B cell (primary cell): ENCODE measurements around the gene LMTK3. TPM values are rescaled to one million over a fixed set of nuclear protein-coding genes. Genes with fewer than 3 reads are reported as not detected.

Source experiments
- ATAC-seq: fragments of 200-7000 bp; cut with Tn5 transposase; one replicate; pipeline ENCODE4 v1.10.0; 2021; ENCODE audit warnings: low read depth, mild to moderate bottlenecking, moderate number of reproducible peaks, moderate library complexity
- CTCF ChIA-PET: fragments of 350-600 bp; sonication (Branson Sonifier 250); formaldehyde crosslinking; loops from one replicate; lab custom pipeline; 2021; ENCODE audit warnings: antibody characterized with exemption, inconsistent platforms; lab: Charles Lee
- POLR2A ChIA-PET: fragments of 350-600 bp; sonication (Branson Sonifier 250); formaldehyde crosslinking; loops from one replicate; lab custom pipeline; 2021; ENCODE audit warnings: antibody characterized with exemption; lab: Charles Lee
- DNase-seq: peaks from one replicate; pipeline ENCODE4 v3.0.0; 2013
- H2AFZ ChIP-seq: 2 replicates; pipeline ENCODE4 v1.6.1; 2012; ENCODE audit warnings: mild to moderate bottlenecking, low read depth, low read length; ENCODE audit not compliant: insufficient read depth, poor library complexity, severe bottlenecking
- H3K27ac ChIP-seq, 2 donors: 1 replicate in 1 of 2; 2 replicates in 1 of 2; pipeline ENCODE4 v1.5.1; 2012 to 2013; ENCODE audit warnings: low read length in 2 of 2, mild to moderate bottlenecking in 2 of 2, moderate library complexity in 1 of 2
- H3K27me3 ChIP-seq, 4 experiments: fragments of 200-600 bp in 1 of 4; sonication (generic) in 1 of 4; replicated peaks in 1 of 4; 1 replicate in 2 of 4; 2 replicates in 2 of 4; pipeline versions ENCODE4 v1.6.1 to v1.7.0; 2013 to 2016; ENCODE audit warnings: low read length in 3 of 4, mild to moderate bottlenecking in 2 of 4, mixed read lengths in 1 of 4, moderate library complexity in 1 of 4; ENCODE audit not compliant: insufficient read depth in 4 of 4, control insufficient read depth in 3 of 4; ENCODE audit errors: control extremely low read depth in 1 of 4
- H3K36me3 ChIP-seq, 2 experiments: replicated peaks in 1 of 2; 1 replicate in 1 of 2; 2 replicates in 1 of 2; pipeline versions ENCODE4 v1.6.1 to v1.7.1; 2013; ENCODE audit warnings: low read length in 1 of 2; ENCODE audit not compliant: insufficient read depth in 2 of 2, control insufficient read depth in 1 of 2; ENCODE audit errors: control extremely low read depth in 1 of 2, extremely low read depth in 1 of 2
- H3K4me1 ChIP-seq, 2 donors: fragments of 200-600 bp in 1 of 2; sonication (generic) in 1 of 2; 1 replicate in 1 of 2; 2 replicates in 1 of 2; pipeline versions ENCODE4 v1.5.1 to v1.6.1; 2013 to 2017; ENCODE audit warnings: low read length in 2 of 2; ENCODE audit not compliant: control insufficient read depth in 2 of 2, insufficient read depth in 2 of 2
- H3K4me2 ChIP-seq: replicated peaks from 2 replicates; pipeline ENCODE3; 2012; ENCODE audit warnings: mild to moderate bottlenecking, low read depth, low read length; ENCODE audit not compliant: poor library complexity, severe bottlenecking
- H3K4me3 ChIP-seq, 5 experiments: fragments of 200-600 bp in 1 of 5; sonication (generic) in 1 of 5; 1 replicate in 3 of 5; 2 replicates in 2 of 5; pipeline versions ENCODE4 v1.5.1 to v1.7.0; 2011 to 2016; ENCODE audit warnings: low read length in 4 of 5, mild to moderate bottlenecking in 4 of 5, low read depth in 2 of 5, control low read depth in 1 of 5, moderate library complexity in 1 of 5; ENCODE audit not compliant: insufficient read depth in 1 of 5; ENCODE audit errors: control extremely low read depth in 1 of 5, extremely low read depth in 1 of 5
- H3K79me2 ChIP-seq: fragments of 200-600 bp; sonication (generic); one replicate; pipeline ENCODE4 v1.6.0; 2016; ENCODE audit warnings: low read length; ENCODE audit not compliant: control insufficient read depth, insufficient read depth
- H3K9ac ChIP-seq: fragments of 200-600 bp; sonication (generic); 2 replicates; pipeline ENCODE4 v1.6.1; 2017; ENCODE audit warnings: mild to moderate bottlenecking, low read length, moderate library complexity
- H3K9me3 ChIP-seq, 3 donors: one replicate each; pipeline versions ENCODE4 v1.6.1 to v1.7.1; 2013; ENCODE audit warnings: low read length in 2 of 3; ENCODE audit not compliant: control insufficient read depth in 2 of 3, insufficient read depth in 1 of 3; ENCODE audit errors: control extremely low read depth in 1 of 3
- H4K20me1 ChIP-seq: 2 replicates; pipeline ENCODE4 v1.6.0; 2012; ENCODE audit warnings: mild to moderate bottlenecking, low read length; ENCODE audit not compliant: insufficient read depth, control insufficient read depth, poor library complexity, severe bottlenecking
- H3K27ac Mint-ChIP-seq: one replicate; pipeline ENCODE4 v1.8.0; 2021; ENCODE audit warnings: mixed read lengths
- H3K27me3 Mint-ChIP-seq: one replicate; pipeline ENCODE4 v1.8.0; 2021; ENCODE audit warnings: mixed read lengths
- H3K4me1 Mint-ChIP-seq: one replicate; pipeline ENCODE4 v1.8.0; 2021; ENCODE audit warnings: mixed read lengths
- H3K4me3 Mint-ChIP-seq: one replicate; pipeline ENCODE4 v1.8.0; 2021; ENCODE audit warnings: mixed read lengths
- H3K9me3 Mint-ChIP-seq: one replicate; pipeline ENCODE4 v1.8.0; 2022; ENCODE audit warnings: mixed read lengths; ENCODE audit not compliant: insufficient read depth
- EZH2 ChIP-seq: IDR thresholded peaks from 2 replicates; pipeline ENCODE4 v1.6.1; 2012; ENCODE audit warnings: borderline replicate concordance, low read depth, mild to moderate bottlenecking, moderate library complexity, low read length; ENCODE audit not compliant: insufficient read depth, poor library complexity, severe bottlenecking
- WGBS: methylation state at CpG from one replicate; pipeline ENCODE4 v1.1.5; 2013; ENCODE audit warnings: missing lambda C conversion rate; ENCODE audit not compliant: insufficient coverage; 5-methylcytosine and 5-hydroxymethylcytosine counted together
- intact Hi-C: fragments of 100-400 bp; cut with micrococcal nuclease; formaldehyde crosslinking; loops from one replicate; pipeline ENCODE4 v1.10.0; 2022
- polyA plus RNA-seq: library from polyadenylated mRNA; depleted of rRNA; stranded (reverse); fragments of >200 nt; gene quantifications from 2 replicates; pipeline ENCODE4 v1.2.3, GENCODE V29; 2012
- total RNA-seq, 2 donors: library from RNA; stranded (reverse); fragments of 120-200 nt in 1 of 2; gene quantifications; 1 replicate in 1 of 2; 2 replicates in 1 of 2; pipeline versions ENCODE4 v1.2.3 to v1.2.4, GENCODE V29; 2013 to 2022
- TF ChIP-seq, protein P1 (sequence below): fragments of 200-600 bp; IDR thresholded peaks from one replicate; pipeline ENCODE4 v1.8.0; 2022; ENCODE audit warnings: antibody characterized with exemption, mild to moderate bottlenecking

LMTK3 gene
- total and polyA plus RNA-seq, 2 donors (not counting 1 experiment from before 2014, with no cell fraction given), result 0.19 to 1.6 TPM

GRCh38 chr19:48544856-48545750 is 33.5 kb upstream of the LMTK3 start:
- no peaks in the 10 kb centered on the region for H3K4me1 ChIP-seq
- no peak overlapping the region for H3K4me3 Mint-ChIP-seq
- H2AFZ ChIP-seq, result no peak overlapping the region
- no peaks in the 10 kb centered on the region for H4K20me1 ChIP-seq
- 88% methylated on average over 24 of the region's 25 CpGs for WGBS
- ChIA-PET CTCF (no interaction called here), POLR2A (no interaction called here)
- H3K9me3 ChIP-seq, result no peaks in the 10 kb centered on the region
- no peak overlapping the region for H3K4me2 ChIP-seq
- H3K9me3 Mint-ChIP-seq, result no peaks in the 10 kb centered on the region
- H3K4me3 ChIP-seq, result no peak overlapping the region
- H3K36me3 ChIP-seq, result no peaks in the 10 kb centered on the region
- no peak overlapping the region for H3K9ac ChIP-seq
- intact Hi-C loops, result no loop called here
- no peaks in the 10 kb centered on the region for H3K4me1 Mint-ChIP-seq
- no peaks in the 10 kb centered on the region for H3K79me2 ChIP-seq
- TF ChIP-seq, protein P1, sequence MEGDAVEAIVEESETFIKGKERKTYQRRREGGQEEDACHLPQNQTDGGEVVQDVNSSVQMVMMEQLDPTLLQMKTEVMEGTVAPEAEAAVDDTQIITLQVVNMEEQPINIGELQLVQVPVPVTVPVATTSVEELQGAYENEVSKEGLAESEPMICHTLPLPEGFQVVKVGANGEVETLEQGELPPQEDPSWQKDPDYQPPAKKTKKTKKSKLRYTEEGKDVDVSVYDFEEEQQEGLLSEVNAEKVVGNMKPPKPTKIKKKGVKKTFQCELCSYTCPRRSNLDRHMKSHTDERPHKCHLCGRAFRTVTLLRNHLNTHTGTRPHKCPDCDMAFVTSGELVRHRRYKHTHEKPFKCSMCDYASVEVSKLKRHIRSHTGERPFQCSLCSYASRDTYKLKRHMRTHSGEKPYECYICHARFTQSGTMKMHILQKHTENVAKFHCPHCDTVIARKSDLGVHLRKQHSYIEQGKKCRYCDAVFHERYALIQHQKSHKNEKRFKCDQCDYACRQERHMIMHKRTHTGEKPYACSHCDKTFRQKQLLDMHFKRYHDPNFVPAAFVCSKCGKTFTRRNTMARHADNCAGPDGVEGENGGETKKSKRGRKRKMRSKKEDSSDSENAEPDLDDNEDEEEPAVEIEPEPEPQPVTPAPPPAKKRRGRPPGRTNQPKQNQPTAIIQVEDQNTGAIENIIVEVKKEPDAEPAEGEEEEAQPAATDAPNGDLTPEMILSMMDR, result no peak
- TF ChIP-seq EZH2, result no peak
- H3K27ac Mint-ChIP-seq, result no peak overlapping the region
- no peak for DNase-seq
- H3K27ac ChIP-seq, result no peak overlapping the region
- H3K27me3 ChIP-seq, result peaks cover 0 to 3% (median 0%) of the 10 kb centered on the region in 4 experiments
- no peaks in the 10 kb centered on the region for H3K27me3 Mint-ChIP-seq
- no peak for ATAC-seq

DNA sequence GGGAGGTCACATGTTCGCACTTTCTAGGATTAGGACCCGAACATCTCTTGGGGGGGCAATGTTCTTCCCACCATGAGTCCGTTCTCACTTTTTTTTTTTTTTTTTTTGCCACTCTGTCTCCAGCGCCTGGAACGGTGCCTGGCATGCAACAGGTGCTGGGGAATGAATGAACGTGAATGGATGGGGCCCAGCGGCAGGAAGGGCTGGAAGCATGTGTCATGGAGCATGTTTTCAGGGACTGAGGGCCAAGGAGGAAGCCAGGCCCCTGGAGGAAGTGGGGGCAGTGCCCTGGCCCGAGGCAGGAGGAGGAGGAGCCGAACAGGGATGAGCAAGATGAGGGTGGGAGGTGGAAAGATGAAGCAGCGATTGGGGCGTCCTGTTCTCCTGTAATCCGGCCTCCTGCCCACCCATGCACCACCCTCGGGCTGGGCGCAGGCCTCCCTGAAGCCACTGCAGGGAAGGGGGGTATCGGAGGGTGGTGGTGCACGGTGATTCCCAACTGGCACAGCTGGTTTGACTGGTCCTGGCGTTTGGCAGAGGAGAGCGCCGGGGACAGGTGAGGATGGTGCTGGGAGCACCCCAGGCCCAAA is 31.6 kb upstream of the LMTK3 start:
- Mint-ChIP-seq H3K4me3 (no peak overlapping the region), H3K27ac (no peak overlapping the region), H3K4me1 (no peaks in the 10 kb centered on the region), H3K9me3 (no peaks in the 10 kb centered on the region), H3K27me3 (no peaks in the 10 kb centered on the region)
- WGBS, result 62% methylated on average over 12 of the region's 19 CpGs
- H3K9me3 ChIP-seq, result no peaks in the 10 kb centered on the region
- ChIA-PET CTCF (no interaction called here), POLR2A (no interaction called here)
- no peak overlapping the region for H3K4me3 ChIP-seq
- no peaks in the 10 kb centered on the region for H3K27me3 ChIP-seq
- no peak for TF ChIP-seq EZH2
- TF ChIP-seq, protein P1, result no peak
- no peak overlapping the region for H3K4me2 ChIP-seq
- H3K27ac ChIP-seq, result no peak overlapping the region
- no peak overlapping the region for H3K9ac ChIP-seq
- no peaks in the 10 kb centered on the region for H3K4me1 ChIP-seq
- DNase-seq (no peak), ATAC-seq (no peak)
- no peaks in the 10 kb centered on the region for H3K36me3 ChIP-seq
- H2AFZ ChIP-seq, result no peak overlapping the region
- H3K79me2 ChIP-seq, result no peaks in the 10 kb centered on the region
- intact Hi-C loops, result no loop called here
- no peaks in the 10 kb centered on the region for H4K20me1 ChIP-seq
